C1 segment of cervical spinal cord (tissue), 14 donors: Measurements from ENCODE around the gene TRUB2.

Experiments
- DNase-seq, 14 donors: peaks; one replicate each; lab custom pipeline; 2025; lab: John Stamatoyannopoulos, UW

TRUB2 gene

GRCh38 chr9:128322404-128323211 is at the start of gene TRUB2, which contains the start of gene COQ4:
Gene TRUB2, minus strand, starts transcription at chr9:128322447. Its CDS starts 39 bp downstream, at chr9:128322408.
Gene COQ4, plus strand, starts transcription at chr9:128322839. Its CDS starts 20 bp downstream, at chr9:128322859.
- DNase-seq: peak; percentile 84 to 99 (median 94)

- no peak for DNase-seq
These were observed 49.4 kb upstream of the TRUB2 start for GRCh38 chr9:128371630-128372117.

DNA sequence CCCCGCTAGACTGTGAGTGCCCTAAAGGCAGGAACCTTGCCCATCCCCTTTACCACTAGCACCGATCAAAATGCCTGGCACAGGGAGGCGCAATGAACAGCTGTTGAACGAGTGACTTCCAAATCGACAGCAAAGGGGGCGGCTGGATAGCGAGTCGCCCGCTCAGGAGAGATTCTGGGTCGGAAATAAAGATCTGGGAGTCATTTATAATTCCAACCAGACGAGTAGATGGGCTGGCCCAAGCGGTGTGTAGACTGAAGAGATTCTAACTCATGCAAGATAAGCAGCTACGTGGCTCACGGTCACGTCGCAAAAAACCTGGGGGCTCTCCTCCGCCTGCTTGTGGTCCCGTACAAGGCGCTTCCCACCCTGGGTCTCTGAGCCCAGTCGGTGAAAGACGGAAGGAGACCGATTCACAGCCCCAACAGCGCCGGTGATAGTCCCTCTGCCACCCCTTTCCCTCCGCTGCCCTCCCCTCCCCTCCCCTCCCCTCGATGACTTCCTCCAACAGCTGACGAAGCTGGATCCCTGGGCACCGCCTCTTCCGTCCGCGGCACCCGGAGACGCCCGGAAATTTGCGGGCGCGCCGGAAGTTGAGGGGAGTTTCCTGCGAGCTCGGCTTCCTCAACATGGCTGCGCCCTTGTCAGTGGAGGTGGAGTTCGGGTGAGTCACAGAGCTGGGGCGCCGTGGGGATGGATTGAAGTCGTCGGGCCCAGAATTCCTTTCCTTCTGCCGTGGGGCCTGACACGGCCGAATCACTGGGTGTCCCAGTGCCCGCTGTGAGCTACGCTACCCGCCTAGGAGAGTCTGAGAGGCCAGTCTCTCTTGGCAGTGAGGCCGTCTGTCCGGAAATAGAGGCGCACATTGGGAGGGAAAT is 48.7 kb upstream of the TRUB2 start, which contains the start of gene URM1:
Gene URM1 (plus strand): TSS at position 623 of the 878 bp plus-strand sequence. CDS start 7 bp downstream, at position 630.
- DNase-seq: peak; percentile 86 to 98 (median 96)

DNA sequence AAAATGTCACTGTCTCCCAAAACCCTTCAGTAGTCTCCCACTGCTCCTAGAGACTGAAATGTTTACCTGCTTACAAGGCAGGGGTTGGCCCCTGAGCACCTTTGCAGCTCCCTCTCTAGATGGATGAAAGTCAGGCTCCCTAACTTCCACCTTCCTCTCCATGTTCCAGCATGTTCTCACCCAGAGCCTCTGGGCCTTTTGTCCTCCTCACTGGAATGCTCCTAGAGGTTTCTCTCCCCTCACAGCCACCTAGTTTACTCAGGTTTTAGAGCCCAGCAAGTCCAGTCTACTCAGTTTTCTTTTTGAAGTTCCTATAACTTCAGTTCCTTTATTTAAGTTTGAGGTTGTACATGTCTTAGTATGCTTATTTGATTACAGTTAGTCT is 48.1 kb upstream of the TRUB2 start:
- DNase-seq: no peak

DNA sequence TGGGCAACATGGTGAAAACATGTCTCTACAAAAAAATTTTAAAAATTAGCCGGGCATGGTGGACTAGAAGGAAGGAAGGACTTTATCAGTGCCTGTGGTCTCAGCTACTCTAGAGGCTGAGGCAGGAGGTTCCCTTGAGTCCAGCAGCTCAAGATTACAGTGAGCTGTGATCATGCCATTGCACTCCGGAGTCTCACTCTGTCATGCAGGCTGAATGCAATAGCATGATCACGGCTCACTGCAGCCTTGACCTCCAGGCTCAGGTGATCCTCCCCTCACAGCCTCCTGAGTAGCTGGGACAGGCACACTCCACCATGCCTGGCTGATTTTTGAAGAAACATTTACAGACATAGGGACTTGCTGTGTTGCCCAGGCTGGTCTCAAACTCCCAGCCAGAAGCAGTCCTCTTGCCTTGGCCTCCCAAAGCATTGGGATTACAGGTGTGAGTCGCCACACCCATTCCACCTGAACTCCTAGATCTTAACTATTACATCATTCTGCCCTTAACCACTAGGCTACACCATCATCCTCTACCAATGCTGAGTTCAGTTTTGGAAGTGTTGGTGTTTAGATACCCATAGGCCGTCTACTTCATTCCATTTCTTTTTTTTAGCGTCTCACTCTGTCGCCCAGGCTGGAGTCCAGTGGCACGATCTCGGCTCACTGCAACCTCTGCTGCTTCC is 46.9 kb upstream of the TRUB2 start:
- no peak for DNase-seq

DNA sequence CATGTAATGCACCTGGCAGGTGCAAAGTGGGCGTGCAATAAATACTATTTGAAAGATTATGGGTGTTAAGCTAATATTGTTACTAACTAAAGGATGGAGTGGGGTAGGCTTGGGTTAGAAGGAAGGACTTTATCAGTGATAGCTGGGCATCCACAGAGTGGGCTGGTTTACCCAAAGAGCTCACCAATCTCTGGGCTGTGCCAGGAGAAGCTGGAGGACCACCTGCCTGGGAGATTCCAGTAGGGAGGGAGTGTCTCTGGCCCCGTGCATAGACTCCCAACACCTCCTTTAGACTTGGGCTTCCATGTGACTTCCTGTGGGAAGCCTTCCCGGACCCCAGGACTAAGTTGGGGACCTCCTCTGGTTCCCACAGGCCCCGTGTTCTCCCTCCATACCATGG is 43.3 kb upstream of the TRUB2 start:
- no peak for DNase-seq

DNA sequence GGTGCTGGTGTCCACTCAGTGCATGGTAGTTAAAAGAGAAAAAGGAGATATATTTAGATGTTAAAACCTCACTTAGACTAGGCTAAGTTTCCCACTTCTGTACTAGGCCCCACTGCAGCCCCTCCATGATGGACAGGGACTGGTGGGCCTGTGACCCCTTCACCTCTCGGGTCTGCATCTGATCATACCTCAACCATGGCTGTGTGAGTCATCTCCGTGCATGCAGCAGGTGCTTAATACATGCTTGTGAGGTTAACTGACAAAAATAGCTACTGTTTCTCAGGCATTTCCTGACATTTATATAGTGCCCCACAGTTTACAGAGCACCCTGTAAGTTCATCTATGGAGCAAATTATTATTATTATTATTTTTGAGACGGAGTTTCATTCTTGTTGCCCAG is 40.5 kb upstream of the TRUB2 start:
- no peak for DNase-seq

DNA sequence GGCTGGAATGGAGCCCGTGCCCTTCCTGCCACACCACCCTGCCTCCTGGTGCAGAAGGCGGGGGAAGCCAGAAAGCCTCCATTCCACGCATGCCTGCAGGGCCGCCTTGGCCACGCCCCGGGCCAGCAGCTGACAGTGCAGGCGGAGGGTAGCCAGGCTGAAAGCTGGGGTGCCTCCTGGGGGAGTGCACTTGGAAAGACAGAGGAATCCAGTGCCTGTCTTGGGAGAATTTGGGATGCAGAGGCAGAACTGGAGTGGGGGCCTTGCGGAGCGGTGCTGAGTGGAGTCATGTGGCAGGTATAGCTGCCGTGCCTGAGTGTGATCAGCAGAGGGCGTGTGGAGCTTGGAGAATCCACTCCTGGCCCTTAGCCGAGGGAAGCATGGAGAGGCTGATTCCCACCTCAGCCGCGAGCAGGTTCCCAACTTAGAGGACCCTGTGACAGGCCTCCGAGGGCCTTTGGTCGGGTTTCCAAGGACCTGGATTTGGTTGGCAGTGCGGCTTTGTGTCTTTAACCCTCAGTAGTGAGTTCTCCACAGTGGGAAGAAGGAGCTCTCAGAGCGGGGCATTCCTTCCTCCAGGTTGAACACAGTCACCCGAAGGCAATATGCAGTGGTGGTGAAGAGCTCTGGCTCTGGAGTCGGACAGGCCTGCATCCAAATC is 39.9 kb upstream of the TRUB2 start:
- peak in 13 of 14 donors; percentile 64 to 86 (median 79) for DNase-seq

DNA sequence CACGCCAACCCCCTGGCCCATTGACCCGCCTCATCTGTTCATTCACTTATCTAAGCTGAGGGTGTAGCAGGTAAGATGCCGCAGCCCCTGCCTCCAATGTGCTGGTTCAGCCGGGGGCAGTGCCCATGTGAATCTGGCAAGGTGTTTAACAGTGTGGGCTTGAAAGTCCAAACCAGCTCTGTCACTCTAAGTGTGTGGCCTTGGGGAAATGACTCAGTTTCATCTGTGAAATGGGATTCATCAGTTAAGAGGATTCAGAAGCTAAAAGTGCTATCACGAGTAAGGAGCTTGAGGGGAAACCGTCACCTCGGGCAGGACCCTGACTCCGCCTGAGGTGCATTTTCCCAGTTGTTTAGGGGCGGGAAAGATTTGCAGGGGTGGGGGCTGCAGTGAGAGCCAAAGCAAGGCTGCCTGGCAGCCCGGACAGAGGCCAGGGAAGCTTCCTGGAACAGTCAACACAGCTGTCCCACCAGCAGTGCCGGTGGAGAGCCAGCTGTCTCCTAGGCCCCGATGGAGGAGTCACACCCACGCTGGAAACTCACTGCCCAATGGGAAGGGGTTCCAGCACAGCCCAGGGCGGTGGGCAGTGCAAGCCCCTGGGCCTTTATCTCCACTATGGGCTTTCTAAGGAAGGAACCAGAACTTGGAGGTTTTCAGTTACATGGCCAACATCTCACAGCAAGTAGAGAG is 39.2 kb upstream of the TRUB2 start:
- DNase-seq: peak in 1 of 14 donors; percentile 43

GRCh38 chr9:128360826-128361225 is 38.6 kb upstream of the TRUB2 start:
- no peak for DNase-seq

- no peak for DNase-seq
These were observed 36.6 kb upstream of the TRUB2 start for GRCh38 chr9:128358861-128359260.

DNA sequence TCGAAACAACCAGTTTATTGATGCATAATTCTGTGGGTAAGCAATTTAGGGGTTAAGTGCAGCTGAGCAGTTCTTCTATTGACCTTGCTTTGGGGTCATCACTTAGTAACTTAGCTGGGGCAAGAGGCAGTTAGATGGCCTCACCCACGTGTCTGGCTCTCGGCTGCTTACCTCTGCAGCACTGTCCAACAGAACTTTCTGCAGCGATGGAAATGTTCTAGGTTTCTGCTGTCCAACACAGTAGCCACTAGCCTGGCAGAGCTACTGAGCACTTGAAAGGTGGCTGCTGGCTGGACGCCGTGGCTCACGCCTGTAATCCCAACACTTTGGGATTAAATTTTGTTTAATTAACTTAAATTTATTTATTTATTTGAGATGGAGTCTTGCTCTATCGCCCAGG is 35.8 kb upstream of the TRUB2 start:
- no peak for DNase-seq

DNA sequence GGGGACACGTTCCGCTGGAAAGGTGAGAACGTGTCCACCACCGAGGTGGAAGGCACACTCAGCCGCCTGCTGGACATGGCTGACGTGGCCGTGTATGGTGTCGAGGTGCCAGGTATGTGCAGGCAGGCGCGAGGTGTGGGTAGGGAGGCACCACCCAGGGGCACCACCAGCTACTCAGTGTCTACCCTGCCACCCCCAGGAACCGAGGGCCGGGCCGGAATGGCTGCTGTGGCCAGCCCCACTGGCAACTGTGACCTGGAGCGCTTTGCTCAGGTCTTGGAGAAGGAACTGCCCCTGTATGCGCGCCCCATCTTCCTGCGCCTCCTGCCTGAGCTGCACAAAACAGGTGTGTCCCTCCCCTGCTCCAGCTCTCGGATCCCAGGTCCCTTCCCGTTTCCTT is 33.2 kb upstream of the TRUB2 start:
- no peak for DNase-seq

- DNase-seq: no peak
These were observed 27.5 kb upstream of the TRUB2 start for GRCh38 chr9:128349772-128350171.

GRCh38 chr9:128349125-128349524 is 26.9 kb upstream of the TRUB2 start:
- no peak for DNase-seq

DNA sequence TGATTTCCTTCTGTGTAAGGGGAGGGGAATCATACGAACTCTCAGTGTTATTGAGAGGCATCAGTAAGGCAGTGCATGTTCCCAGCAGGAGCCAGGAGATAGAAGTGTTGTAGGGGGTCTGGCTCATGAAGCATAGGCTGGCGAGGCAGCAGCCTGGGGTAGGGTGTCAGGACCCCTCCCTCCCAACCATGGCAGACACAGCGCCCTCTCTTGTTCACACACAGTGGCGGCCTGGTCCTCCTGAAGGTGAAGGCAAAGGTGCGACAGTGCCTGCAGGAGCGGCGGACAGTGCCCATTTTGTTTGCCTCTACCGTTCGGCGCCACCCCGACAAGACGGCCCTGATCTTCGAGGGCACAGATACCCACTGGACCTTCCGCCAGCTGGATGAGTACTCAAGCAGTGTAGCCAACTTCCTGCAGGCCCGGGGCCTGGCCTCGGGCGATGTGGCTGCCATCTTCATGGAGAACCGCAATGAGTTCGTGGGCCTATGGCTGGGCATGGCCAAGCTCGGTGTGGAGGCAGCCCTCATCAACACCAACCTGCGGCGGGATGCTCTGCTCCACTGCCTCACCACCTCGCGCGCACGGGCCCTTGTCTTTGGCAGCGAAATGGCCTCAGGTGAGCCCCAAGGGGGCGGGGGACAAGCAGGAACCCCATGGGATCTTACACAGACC is 22.8 kb upstream of the TRUB2 start:
- no peak for DNase-seq

- no peak for DNase-seq
These were observed 21.6 kb upstream of the TRUB2 start for GRCh38 chr9:128343855-128344254.

- no peak for DNase-seq
These were observed 20.9 kb upstream of the TRUB2 start for GRCh38 chr9:128342971-128343680.

GRCh38 chr9:128341435-128341849 is 19.2 kb upstream of the TRUB2 start:
- peak in 11 of 14 donors; percentile 4 to 50 (median 26) for DNase-seq
